GM04504 (cell line): ENCODE measurements around the gene APC2.
"Not testable (repeated sequence)": the region's sequence is repeated elsewhere in the genome, so short reads cannot be mapped to it uniquely, and the experiment has no call there.

Source experiments
- DNase-seq: peaks from one replicate; pipeline ENCODE4 v3.0.0-alpha.2; 2012; ENCODE audit warnings: low read depth

APC2 gene

GRCh38 chr19:1428738-1429391 is 21.1 kb upstream of the APC2 start:
- no peak for DNase-seq

GRCh38 chr19:1429750-1430149 is 20.2 kb upstream of the APC2 start:
- DNase-seq: no peak

- no peak for DNase-seq
Measured at GRCh38 chr19:1430246-1430645, 19.7 kb upstream of the APC2 start.

DNA sequence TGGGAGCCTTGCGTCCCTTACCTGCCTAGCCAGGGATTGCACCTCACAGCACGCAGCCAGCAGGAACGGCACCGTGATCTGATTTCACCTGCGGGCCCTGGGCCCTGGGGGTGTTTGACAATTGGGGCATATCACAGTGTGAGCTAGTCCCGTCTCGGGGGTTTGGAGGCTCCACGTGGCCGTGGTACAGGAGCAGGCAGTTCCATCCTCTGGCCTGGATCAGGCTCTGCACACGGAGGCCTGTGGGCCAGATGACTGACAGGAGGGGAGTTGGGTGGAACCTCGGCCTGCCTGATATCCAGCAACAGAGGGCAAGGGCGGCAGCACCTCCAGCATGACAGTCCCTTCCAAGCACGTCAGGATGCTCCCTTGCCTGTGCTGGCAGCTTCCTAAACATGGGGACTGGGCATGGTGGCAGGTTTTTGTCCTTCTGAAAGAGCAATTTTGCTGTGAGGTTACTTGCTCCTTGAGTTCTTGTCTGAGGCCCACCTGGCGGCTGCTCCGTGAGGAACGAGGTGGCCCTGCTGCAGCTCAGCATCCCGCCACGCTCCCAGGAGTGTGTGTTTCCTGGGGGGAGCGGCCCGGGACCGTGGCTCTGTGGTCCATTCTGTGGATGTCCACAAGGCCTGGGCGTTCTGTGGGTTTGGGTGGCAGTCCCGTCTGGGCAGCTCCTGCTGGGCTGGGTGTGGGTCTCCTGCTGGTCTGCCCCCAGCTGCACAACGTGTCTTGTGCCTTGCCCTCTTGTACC is 18.0 kb upstream of the APC2 start:
- no peak for DNase-seq

- DNase-seq: no peak
Measured at GRCh38 chr19:1432507-1432887, 17.4 kb upstream of the APC2 start.

DNA sequence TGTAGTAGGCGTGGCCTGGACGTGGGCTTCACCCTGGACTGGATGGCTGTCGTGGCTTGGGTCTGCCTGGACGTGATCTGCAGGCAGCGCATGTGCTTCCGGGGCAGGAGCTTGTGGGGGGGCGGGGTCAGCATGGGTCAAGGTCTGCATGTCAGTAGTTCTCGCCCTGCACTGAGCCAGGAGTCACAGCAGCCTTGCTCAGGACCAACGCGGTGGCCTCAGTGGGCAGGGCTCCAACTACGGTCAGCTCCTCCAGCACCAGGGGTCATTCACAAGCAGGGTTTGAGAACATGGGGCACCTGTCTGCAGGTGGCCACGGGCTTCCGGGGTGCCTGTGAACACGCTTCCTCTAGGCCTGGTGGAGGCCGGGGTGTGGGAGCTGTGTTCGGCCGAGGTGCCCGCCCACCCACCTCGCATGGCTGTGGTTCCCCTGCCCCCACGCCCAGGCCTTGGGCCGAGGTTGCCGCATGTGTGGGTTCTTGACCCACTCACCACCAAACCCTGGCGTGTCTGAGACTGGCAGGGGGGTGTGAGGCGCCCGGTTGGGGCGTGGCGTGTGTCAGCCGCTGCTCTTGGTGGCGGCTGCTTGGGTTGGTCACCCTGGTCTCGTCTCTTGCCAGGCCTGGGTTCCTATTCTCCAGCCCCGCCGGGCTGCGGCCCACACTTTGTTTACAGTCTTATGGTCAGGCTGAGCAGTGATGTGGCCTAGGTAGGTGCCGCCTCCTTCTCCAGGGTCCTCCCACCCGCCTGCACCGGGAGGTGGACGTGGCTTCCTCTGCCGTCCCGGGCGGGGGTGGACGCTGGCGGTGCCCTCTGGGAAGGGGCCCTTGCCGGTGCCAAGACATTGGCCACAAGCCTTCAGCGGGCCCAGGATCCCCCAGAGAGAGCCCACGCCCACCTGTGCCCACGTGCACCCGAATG is 16.5 kb upstream of the APC2 start:
- no peak for DNase-seq

GRCh38 chr19:1434040-1434366 is 15.9 kb upstream of the APC2 start:
- DNase-seq: no peak

GRCh38 chr19:1434577-1435060 is 15.3 kb upstream of the APC2 start:
- DNase-seq: no peak

DNA sequence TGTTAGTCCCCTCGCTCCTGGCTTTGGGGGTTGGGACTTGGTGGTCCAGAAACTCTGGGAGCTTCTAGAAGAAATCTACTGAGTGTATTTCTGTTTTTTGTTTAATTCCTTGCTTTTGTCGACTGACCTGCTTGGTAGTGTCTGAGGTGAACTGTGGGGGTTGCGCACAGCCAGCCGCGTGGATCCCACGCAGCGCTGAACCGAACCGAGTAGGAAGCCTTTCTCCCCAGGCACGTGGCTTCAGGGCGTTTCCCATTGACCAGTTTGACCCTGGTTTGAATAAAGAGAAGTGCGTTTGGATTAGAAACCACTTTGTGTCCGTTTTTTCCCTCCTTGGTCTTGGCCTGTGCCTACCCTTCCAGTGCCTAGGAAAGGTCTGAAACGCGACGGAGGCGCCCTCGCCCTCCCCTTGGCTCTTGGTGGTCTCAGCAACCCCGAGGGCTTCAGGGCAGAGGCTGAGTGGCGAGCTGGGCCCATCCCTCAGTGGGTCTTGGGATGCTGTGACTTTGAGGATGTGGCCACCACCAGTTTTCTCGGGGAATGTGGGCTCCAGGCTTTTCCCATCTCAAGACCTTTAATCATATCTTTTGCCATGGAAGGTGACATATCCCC is 14.4 kb upstream of the APC2 start:
- no peak for DNase-seq

DNA sequence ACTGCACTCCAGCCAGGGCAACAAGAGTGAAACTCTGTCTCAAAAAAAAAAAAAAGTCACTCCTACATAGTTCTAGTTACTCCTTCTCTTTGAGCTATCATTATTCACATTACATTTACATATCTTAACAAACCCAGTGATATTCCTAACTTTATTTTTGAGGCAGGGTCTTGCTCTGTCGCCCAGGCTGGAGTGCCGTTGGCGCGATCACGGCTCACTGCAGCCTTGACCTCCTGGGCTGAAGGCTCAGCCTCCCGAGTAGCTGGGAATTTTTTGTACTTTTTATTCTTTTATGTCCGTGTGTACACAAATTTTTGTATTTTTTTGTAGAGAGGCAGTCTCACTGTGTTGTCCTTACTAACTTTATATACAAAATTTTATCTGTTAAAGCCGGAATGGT is 12.3 kb upstream of the APC2 start:
- no peak for DNase-seq

DNA sequence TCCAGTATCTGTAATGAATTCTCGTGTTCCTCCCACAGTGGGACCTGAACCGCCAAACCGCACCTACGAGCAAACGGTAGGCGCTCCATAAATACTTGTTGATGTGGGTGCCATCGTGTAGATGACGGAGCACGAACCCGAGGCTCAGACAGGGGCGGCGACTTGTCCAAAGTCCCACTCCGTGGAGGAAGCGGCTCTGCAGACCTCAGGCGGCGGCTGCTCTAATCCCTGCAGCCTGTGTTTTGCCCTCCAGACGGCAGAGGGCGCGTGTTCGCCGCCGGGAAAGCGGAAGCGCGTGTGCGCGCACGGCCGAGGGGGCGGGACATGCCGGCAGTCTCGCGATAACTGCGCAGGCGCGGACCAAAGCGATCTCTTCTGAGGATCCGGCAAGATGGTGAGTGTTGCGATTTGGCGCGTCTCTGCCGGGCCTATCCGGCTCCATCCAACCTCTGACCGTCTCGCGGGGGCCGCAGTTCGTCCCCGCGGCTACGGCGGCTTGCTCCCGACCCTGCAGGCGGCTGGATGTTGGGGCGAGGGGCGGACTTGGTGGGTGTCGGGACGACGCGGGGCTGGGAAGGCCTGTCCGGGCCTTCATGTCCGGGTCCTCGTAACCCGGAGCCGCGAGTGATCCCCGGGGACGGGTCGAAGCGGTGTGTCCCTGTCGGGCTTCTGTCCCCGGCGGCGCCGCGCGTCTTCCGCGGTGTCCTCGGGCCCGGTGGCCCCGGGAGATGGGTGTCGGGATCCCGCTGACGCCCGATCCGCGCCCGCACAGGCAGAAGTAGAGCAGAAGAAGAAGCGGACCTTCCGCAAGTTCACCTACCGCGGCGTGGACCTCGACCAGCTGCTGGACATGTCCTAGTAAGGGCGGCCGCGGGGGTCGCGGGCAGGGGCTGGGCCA is 11.6 kb upstream of the APC2 start, which contains the start of gene RPS15:
Gene RPS15 (plus strand): TSS at position 362 of the 898 bp plus-strand sequence. CDS start 30 bp downstream, at position 392.
- DNase-seq: peak; percentile 86

DNA sequence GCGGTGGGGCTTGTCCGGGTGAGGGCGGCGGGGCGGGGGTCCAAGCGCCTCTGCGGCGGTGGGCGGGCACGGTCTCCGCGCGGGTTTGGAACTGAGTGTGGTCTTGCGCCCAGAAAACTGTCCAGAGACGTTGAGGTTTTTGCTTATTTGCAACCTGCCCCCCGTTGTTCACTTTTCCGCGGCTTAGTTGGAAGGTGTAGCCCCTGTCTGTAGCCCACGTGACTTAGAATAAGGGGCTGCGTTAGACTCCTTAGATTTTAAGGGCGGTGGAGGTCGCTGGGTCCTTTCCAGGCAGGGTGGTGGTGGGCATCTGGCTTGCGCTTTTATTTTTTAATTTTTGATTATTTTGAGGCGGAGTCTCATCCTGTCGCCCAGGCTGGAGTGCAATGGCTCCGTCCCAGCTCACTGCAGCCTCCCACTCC is 11.0 kb upstream of the APC2 start:
- DNase-seq: no peak

- not testable (repeated sequence) for DNase-seq
Measured at GRCh38 chr19:1439525-1440417, 10.2 kb upstream of the APC2 start.

- DNase-seq: no peak
Measured at GRCh38 chr19:1440418-1440801, 9.5 kb upstream of the APC2 start.

GRCh38 chr19:1441022-1441426 is 8.9 kb upstream of the APC2 start:
- no peak for DNase-seq

- no peak for DNase-seq
Measured at GRCh38 chr19:1441677-1442438, 8.1 kb upstream of the APC2 start.

GRCh38 chr19:1445185-1445931 is 4.6 kb upstream of the APC2 start:
- DNase-seq: peak; percentile 30

- no peak for DNase-seq
Measured at GRCh38 chr19:1445932-1446712, 3.8 kb upstream of the APC2 start.
